HG03045 (cell line): ENCODE measurements around the gene CEP57L1.
"Not testable (repeated sequence)": the region's sequence is repeated elsewhere in the genome, so short reads cannot be mapped to it uniquely, and the experiment has no call there.

ENCODE experiments used
- ATAC-seq: cut with Tn5 transposase; IDR thresholded peaks from one replicate; pipeline ENCODE4 v1.9.1; 2021; ENCODE audit warnings: mild to moderate bottlenecking, moderate library complexity; ENCODE audit not compliant: unreplicated experiment

CEP57L1 gene

GRCh38 chr6:109167562-109167961 is 72.3 kb downstream of the CEP57L1 start:
- ATAC-seq: no peak

- no peak for ATAC-seq
Measured at GRCh38 chr6:109170333-109170732, 75.0 kb downstream of the CEP57L1 start.

GRCh38 chr6:109172101-109172746 is 76.9 kb downstream of the CEP57L1 start:
- ATAC-seq: no peak

- no peak for ATAC-seq
Measured at GRCh38 chr6:109174916-109175315, 79.6 kb downstream of the CEP57L1 start.

DNA sequence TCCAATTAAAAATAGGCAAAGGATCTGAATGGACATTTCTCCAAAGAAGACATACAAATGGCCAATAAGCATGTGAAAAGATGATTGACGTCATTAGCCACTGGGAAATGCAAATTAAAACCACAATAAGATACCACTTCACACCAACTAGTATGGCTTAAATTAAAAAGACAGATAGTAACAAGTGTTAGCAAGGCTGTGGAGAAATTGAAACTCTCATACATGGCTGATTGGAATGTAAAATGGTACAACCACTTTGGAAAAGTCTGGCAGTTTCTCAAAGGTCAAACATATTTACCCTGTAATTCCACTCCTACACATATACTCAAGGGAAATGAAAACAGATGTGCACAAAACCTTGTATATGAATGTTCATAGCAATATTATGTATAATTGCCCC is 83.6 kb downstream of the CEP57L1 start:
- ATAC-seq: no peak

DNA sequence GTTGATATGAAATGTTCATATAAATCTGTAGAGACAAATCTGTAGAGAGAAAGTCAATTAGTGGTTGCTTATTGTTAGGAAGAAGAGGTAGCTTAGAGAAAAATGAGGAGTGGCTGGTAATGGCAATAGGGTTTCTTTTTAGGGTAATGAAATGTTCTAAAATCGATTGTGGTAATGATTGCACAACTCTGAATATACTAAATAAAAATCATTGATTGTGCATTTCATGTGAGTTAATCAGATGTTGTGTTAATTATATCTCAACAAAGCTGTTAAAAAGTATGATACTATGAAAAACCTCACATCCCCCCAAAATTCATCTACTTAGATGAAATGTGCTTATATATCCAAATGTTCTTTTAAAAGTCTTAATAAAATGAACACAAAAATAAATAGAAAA is 84.2 kb downstream of the CEP57L1 start:
- ATAC-seq: no peak

DNA sequence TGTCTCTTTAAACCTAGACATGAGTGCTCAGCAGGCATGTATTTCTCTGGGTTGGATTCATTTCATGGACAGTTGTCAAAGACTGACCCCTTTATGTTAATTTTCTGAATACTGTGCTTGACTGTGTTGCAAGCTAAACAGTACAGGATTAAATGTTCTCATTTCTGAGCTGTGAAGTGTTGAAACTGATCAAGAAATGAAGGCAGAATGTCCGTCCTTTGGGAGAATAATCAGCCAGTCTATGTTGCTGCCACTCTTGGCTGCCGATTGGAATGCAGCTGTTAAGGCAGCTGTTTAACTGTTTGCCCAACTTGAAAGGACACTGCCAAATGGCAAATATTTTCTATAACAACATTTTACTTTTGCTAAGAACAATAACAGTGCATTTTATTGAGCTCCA is 87.3 kb downstream of the CEP57L1 start:
- ATAC-seq: no peak

- ATAC-seq: no peak
Measured at GRCh38 chr6:109183109-109183650, 87.9 kb downstream of the CEP57L1 start.

DNA sequence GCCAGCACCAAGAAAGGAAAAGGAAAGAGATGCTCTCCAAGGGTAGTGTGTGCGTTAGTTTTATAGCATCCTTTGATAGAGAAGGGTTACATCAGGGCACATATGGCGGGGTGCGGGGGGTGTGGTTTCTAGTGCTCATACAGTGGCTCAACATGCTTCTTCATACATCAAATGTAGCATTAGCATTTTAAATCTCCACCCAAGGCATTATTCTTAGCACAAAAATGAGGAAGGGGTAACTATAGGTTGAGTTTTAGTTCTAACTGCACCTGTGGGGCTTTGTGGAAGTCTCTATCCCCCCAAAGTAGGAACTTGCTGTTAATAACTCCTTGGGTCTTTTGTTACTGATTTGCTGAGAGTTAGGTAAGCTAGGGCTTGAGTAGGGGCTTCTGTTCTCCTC is 89.3 kb downstream of the CEP57L1 start:
- no peak for ATAC-seq

GRCh38 chr6:109186012-109186411 is 90.7 kb downstream of the CEP57L1 start:
- ATAC-seq: no peak

DNA sequence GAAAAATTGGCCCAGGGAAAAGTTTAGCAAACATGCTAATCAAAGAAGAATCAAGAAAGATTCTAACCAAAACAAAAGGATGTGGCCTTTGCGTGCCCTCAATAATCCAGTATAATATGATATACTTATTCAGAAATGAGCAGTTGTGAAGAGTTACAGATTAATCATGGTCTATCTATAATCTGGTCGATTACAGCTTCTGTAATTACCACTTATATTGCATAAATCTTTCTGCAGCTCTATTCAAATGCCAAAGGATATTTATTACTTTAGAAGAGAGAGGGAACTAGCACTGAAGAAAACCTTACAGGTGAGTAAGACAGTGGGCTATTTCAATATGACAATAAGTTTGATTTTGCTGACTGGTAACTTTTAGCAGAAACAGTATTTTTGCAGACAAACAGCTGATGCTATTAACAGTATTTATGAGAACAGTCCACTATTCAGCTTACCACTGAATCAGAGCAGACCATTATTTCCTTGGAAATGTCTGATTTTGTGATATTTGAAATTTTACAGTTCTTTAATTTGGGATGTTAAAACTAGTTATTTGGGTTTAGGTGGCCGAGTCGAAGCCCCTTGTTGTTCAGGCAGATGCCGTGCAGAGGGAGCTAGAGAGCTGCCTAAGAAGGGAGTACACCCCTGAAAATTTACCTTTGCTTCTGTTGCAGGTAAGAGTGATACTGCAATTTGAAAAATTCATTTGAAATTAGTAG is 92.2 kb downstream of the CEP57L1 start:
- no peak for ATAC-seq

GRCh38 chr6:109188115-109188411 is 92.8 kb downstream of the CEP57L1 start:
- no peak for ATAC-seq

DNA sequence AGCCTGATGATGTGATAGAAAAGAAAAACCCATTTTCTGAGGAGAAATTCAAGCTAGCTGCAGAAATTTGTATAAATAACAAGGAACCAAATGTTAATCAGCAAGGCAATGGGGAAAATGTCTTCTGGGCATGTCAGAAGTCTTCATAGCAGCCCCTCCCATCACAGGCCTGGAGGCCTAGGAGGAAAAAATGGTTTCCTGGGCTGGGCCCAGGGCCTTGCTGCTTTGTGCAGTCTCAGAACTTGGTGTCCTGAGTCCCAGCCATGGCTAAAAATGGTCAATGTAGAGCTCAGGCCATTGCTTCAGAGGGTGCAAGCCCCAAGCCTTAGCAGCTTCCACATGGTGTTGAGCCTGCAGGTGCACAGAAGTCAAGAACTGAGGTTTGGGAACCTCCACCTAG is 96.1 kb downstream of the CEP57L1 start:
- not testable (repeated sequence) for ATAC-seq

DNA sequence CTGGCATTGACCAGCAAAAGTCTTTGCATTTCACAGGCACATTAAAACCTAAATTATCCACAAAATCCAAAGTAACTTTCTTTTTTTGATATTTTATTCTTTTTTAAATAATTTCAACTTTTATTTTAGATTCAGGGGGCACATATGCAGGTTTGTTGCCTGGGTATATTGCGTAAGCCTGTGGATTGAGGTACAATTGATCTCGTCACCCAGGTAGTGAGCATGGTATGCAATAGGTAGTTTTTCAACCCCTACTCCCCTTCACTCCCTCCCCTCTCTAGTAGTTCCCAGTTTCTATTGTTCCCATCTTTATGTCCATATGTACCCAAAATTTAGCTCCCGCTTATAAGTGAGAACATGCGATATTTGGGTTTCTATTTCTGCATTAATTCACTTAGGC is 97.6 kb downstream of the CEP57L1 start:
- no peak for ATAC-seq

- ATAC-seq: no peak
Measured at GRCh38 chr6:109194880-109195279, 99.6 kb downstream of the CEP57L1 start.

- no peak for ATAC-seq
Measured at GRCh38 chr6:109197061-109197460, 101.8 kb downstream of the CEP57L1 start.

GRCh38 chr6:109202409-109203264 is 107.3 kb downstream of the CEP57L1 start:
- no peak for ATAC-seq

GRCh38 chr6:109204511-109204910 is 109.2 kb downstream of the CEP57L1 start:
- ATAC-seq: no peak

- ATAC-seq: no peak
Measured at GRCh38 chr6:109212683-109213082, 117.4 kb downstream of the CEP57L1 start.
